ENCODE results near the gene ZNF165.
"Not testable (repeated sequence)": the region's sequence is repeated elsewhere in the genome, so short reads cannot be mapped to it uniquely, and the experiment has no call there.

ZNF165 gene

GRCh38 chr6:28082939-28083338, 2.6 kb downstream of the ZNF165 start:
- Histone ChIP-seq H3K27ac (ENCODE audit: insufficient read depth, low read length, poor library complexity, severe bottlenecking) (no peak overlapping the region), H3K36me3 (ENCODE audit: control insufficient read depth, insufficient read depth, low read length) (no peaks in the 10 kb centered on the region), H3K4me3 (ENCODE audit: insufficient read depth, low read depth, low read length, poor library complexity, severe bottlenecking) (no peak overlapping the region), H3K9me3 (ENCODE audit: control insufficient read depth, low read length) (no peaks in the 10 kb centered on the region), H3K27me3 (replicated peaks; ENCODE audit: control insufficient read depth, insufficient read depth, low read length, poor library complexity, severe bottlenecking) (no peaks in the 10 kb centered on the region), H3K4me1 (ENCODE audit: control insufficient read depth, insufficient read depth, low read length, poor library complexity, severe bottlenecking) (peaks cover 6% of the 10 kb centered on the region)
- no peak for DNase-seq

GRCh38 chr6:28089054-28089453, 8.7 kb downstream of the ZNF165 start:
- peaks cover 10% of the 10 kb centered on the region for H3K36me3 ChIP-seq (ENCODE audit: control insufficient read depth, insufficient read depth, low read length)
- no peak for DNase-seq
- no peak overlapping the region for H3K27ac ChIP-seq (ENCODE audit: insufficient read depth, low read length, poor library complexity, severe bottlenecking)
- H3K4me1 ChIP-seq (ENCODE audit: control insufficient read depth, insufficient read depth, low read length, poor library complexity, severe bottlenecking), result no peaks in the 10 kb centered on the region
- no peaks in the 10 kb centered on the region for H3K27me3 ChIP-seq (replicated peaks; ENCODE audit: control insufficient read depth, insufficient read depth, low read length, poor library complexity, severe bottlenecking)
- peaks cover 5% of the 10 kb centered on the region for H3K9me3 ChIP-seq (ENCODE audit: control insufficient read depth, low read length)
- no peak overlapping the region for H3K4me3 ChIP-seq (ENCODE audit: insufficient read depth, low read depth, low read length, poor library complexity, severe bottlenecking)

- Histone ChIP-seq H3K27ac (ENCODE audit: insufficient read depth, low read length, poor library complexity, severe bottlenecking) (no peak overlapping the region), H3K36me3 (ENCODE audit: control insufficient read depth, insufficient read depth, low read length) (peaks cover 10% of the 10 kb centered on the region), H3K27me3 (replicated peaks; ENCODE audit: control insufficient read depth, insufficient read depth, low read length, poor library complexity, severe bottlenecking) (no peaks in the 10 kb centered on the region), H3K4me1 (ENCODE audit: control insufficient read depth, insufficient read depth, low read length, poor library complexity, severe bottlenecking) (no peaks in the 10 kb centered on the region), H3K9me3 (ENCODE audit: control insufficient read depth, low read length) (peaks cover 5% of the 10 kb centered on the region), H3K4me3 (ENCODE audit: insufficient read depth, low read depth, low read length, poor library complexity, severe bottlenecking) (no peak overlapping the region)
- no peak for DNase-seq
Observed at GRCh38 chr6:28090917-28091586, 10.7 kb downstream of the ZNF165 start.

- not testable (repeated sequence) for DNase-seq; H3K27ac ChIP-seq (ENCODE audit: insufficient read depth, low read length, poor library complexity, severe bottlenecking); H3K36me3 ChIP-seq (ENCODE audit: control insufficient read depth, insufficient read depth, low read length); H3K27me3 ChIP-seq (replicated peaks; ENCODE audit: control insufficient read depth, insufficient read depth, low read length, poor library complexity, severe bottlenecking); H3K4me1 ChIP-seq (ENCODE audit: control insufficient read depth, insufficient read depth, low read length, poor library complexity, severe bottlenecking); H3K4me3 ChIP-seq (ENCODE audit: insufficient read depth, low read depth, low read length, poor library complexity, severe bottlenecking); H3K9me3 ChIP-seq (ENCODE audit: control insufficient read depth, low read length)
Observed at GRCh38 chr6:28102222-28102621, 21.9 kb downstream of the ZNF165 start.

GRCh38 chr6:28102699-28103098, 22.3 kb downstream of the ZNF165 start:
- not testable (repeated sequence) for H3K27ac ChIP-seq (ENCODE audit: insufficient read depth, low read length, poor library complexity, severe bottlenecking); H3K4me3 ChIP-seq (ENCODE audit: insufficient read depth, low read depth, low read length, poor library complexity, severe bottlenecking); DNase-seq; H3K27me3 ChIP-seq (replicated peaks; ENCODE audit: control insufficient read depth, insufficient read depth, low read length, poor library complexity, severe bottlenecking); H3K9me3 ChIP-seq (ENCODE audit: control insufficient read depth, low read length); H3K4me1 ChIP-seq (ENCODE audit: control insufficient read depth, insufficient read depth, low read length, poor library complexity, severe bottlenecking); H3K36me3 ChIP-seq (ENCODE audit: control insufficient read depth, insufficient read depth, low read length)

- peaks cover 5% of the 10 kb centered on the region for H3K4me1 ChIP-seq (ENCODE audit: control insufficient read depth, insufficient read depth, low read length, poor library complexity, severe bottlenecking)
- DNase-seq, result peak; percentile 58 to 70 (median 68)
- no peaks in the 10 kb centered on the region for H3K27me3 ChIP-seq (replicated peaks; ENCODE audit: control insufficient read depth, insufficient read depth, low read length, poor library complexity, severe bottlenecking)
- no peaks in the 10 kb centered on the region for H3K36me3 ChIP-seq (ENCODE audit: control insufficient read depth, insufficient read depth, low read length)
- H3K9me3 ChIP-seq (ENCODE audit: control insufficient read depth, low read length), result no peaks in the 10 kb centered on the region
- peak overlapping the region; percentile 58 for H3K27ac ChIP-seq (ENCODE audit: insufficient read depth, low read length, poor library complexity, severe bottlenecking)
- peak overlapping the region; percentile 74 for H3K4me3 ChIP-seq (ENCODE audit: insufficient read depth, low read depth, low read length, poor library complexity, severe bottlenecking)
Observed at GRCh38 chr6:28104392-28105244, 24.2 kb downstream of the ZNF165 start.

- Histone ChIP-seq H3K27ac (ENCODE audit: insufficient read depth, low read length, poor library complexity, severe bottlenecking) (peak overlapping the region; percentile 58), H3K36me3 (ENCODE audit: control insufficient read depth, insufficient read depth, low read length) (no peaks in the 10 kb centered on the region), H3K9me3 (ENCODE audit: control insufficient read depth, low read length) (no peaks in the 10 kb centered on the region), H3K4me3 (ENCODE audit: insufficient read depth, low read depth, low read length, poor library complexity, severe bottlenecking) (peak overlapping the region; percentile 74), H3K4me1 (ENCODE audit: control insufficient read depth, insufficient read depth, low read length, poor library complexity, severe bottlenecking) (peaks cover 5% of the 10 kb centered on the region), H3K27me3 (replicated peaks; ENCODE audit: control insufficient read depth, insufficient read depth, low read length, poor library complexity, severe bottlenecking) (no peaks in the 10 kb centered on the region)
- no peak for DNase-seq
Observed at GRCh38 chr6:28105245-28105639, 24.9 kb downstream of the ZNF165 start.

GRCh38 chr6:28107506-28107905, 27.1 kb downstream of the ZNF165 start:
- no peak for DNase-seq

GRCh38 chr6:28111964-28112363, 31.6 kb downstream of the ZNF165 start:
- no peaks in the 10 kb centered on the region for H3K27me3 ChIP-seq (replicated peaks; ENCODE audit: control insufficient read depth, insufficient read depth, low read length, poor library complexity, severe bottlenecking)
- no peaks in the 10 kb centered on the region for H3K9me3 ChIP-seq (ENCODE audit: control insufficient read depth, low read length)
- DNase-seq, result no peak
- H3K4me3 ChIP-seq (ENCODE audit: insufficient read depth, low read depth, low read length, poor library complexity, severe bottlenecking), result no peak overlapping the region
- no peaks in the 10 kb centered on the region for H3K4me1 ChIP-seq (ENCODE audit: control insufficient read depth, insufficient read depth, low read length, poor library complexity, severe bottlenecking)
- H3K27ac ChIP-seq (ENCODE audit: insufficient read depth, low read length, poor library complexity, severe bottlenecking), result no peak overlapping the region
- H3K36me3 ChIP-seq (ENCODE audit: control insufficient read depth, insufficient read depth, low read length), result peaks cover 9% of the 10 kb centered on the region

More at GRCh38 chr6:28107506-28107905, 27.1 kb downstream of the ZNF165 start:
- H3K36me3 ChIP-seq (ENCODE audit: control insufficient read depth, insufficient read depth, low read length), result no peaks in the 10 kb centered on the region
- H3K4me3 ChIP-seq (ENCODE audit: insufficient read depth, low read depth, low read length, poor library complexity, severe bottlenecking), result no peak overlapping the region
- no peaks in the 10 kb centered on the region for H3K9me3 ChIP-seq (ENCODE audit: control insufficient read depth, low read length)
- H3K4me1 ChIP-seq (ENCODE audit: control insufficient read depth, insufficient read depth, low read length, poor library complexity, severe bottlenecking), result peaks cover 5% of the 10 kb centered on the region
- H3K27ac ChIP-seq (ENCODE audit: insufficient read depth, low read length, poor library complexity, severe bottlenecking), result no peak overlapping the region
- no peaks in the 10 kb centered on the region for H3K27me3 ChIP-seq (replicated peaks; ENCODE audit: control insufficient read depth, insufficient read depth, low read length, poor library complexity, severe bottlenecking)

GRCh38 chr6:28115799-28116198, 35.4 kb downstream of the ZNF165 start:
- Histone ChIP-seq H3K9me3 (ENCODE audit: control insufficient read depth, low read length) (no peaks in the 10 kb centered on the region), H3K36me3 (ENCODE audit: control insufficient read depth, insufficient read depth, low read length) (peaks cover 17% of the 10 kb centered on the region), H3K27ac (ENCODE audit: insufficient read depth, low read length, poor library complexity, severe bottlenecking) (no peak overlapping the region)

More at GRCh38 chr6:28115799-28116198, 35.4 kb downstream of the ZNF165 start:
- Histone ChIP-seq H3K27me3 (replicated peaks; ENCODE audit: control insufficient read depth, insufficient read depth, low read length, poor library complexity, severe bottlenecking) (no peaks in the 10 kb centered on the region), H3K4me1 (ENCODE audit: control insufficient read depth, insufficient read depth, low read length, poor library complexity, severe bottlenecking) (no peaks in the 10 kb centered on the region), H3K4me3 (ENCODE audit: insufficient read depth, low read depth, low read length, poor library complexity, severe bottlenecking) (no peak overlapping the region)
- no peak for DNase-seq
